ENCODE measurements around the gene GATA3.

GRCh38 chr10:8037199-8037801 is 17.2 kb upstream of the GATA3 start:
- TF ChIP-seq CTCF (IDR thresholded peaks at IDR 0.05): no peak
- TF ChIP-seq POLR2A (IDR thresholded peaks at IDR 0.05): no peak
